K562 (cell line): ENCODE measurements around the gene KIF26A. TPM values are rescaled to one million over a fixed set of nuclear protein-coding genes. Genes with fewer than 3 reads are reported as not detected.

ENCODE experiments used
- ATAC-seq: fragments of 200-7000 bp; cut with Tn5 transposase; 3 replicates; pipeline ENCODE4 v1.9.1; 2020; ENCODE audit warnings: moderate library complexity
- BruUV-seq: library from RNA; stranded (reverse); fragments of 400-500 nt; replicated peaks from 2 replicates; lab custom pipeline; 2021; lab: Mats Ljungman, UMichigan
- CTCF ChIA-PET: fragments of 300-600 bp; formaldehyde crosslinking; extraction: SDS; loops from one replicate; lab custom pipeline; 2021; ENCODE audit warnings: low intra/inter-chr PET ratio; lab: Yijun Ruan, JAX
- POLR2A ChIA-PET: fragments of 300-600, 350-650 bp; sonication (Branson Sonifier 250); formaldehyde crosslinking; extraction: SDS; loops from one replicate; lab custom pipeline; 2021; ENCODE audit warnings: antibody characterized with exemption, inconsistent platforms; lab: Yijun Ruan, JAX
- DNase-seq, 4 experiments: peaks; one replicate each; pipeline versions ENCODE4 v3.0.0 to v3.0.0-alpha.2; 2011 to 2018; ENCODE audit warnings: low spot score in 3 of 4, mixed read lengths in 3 of 4; ENCODE audit errors: extremely low read depth in 1 of 4
- FAIRE-seq: peaks from 2 replicates; lab custom pipeline; 2011; peaks lifted over from hg19 to GRCh38; lab: Jason Lieb, UNC
- H2AFZ ChIP-seq: 2 replicates; pipeline ENCODE4 v1.6.0; 2011; ENCODE audit warnings: low read depth, low read length, control low read depth, inconsistent platforms
- H3K27ac ChIP-seq: fragments of 200-600 bp; 3 replicates; pipeline ENCODE4 v1.8.0; 2011; ENCODE audit warnings: low read depth, mild to moderate bottlenecking, control low read depth, inconsistent platforms, low read length, moderate library complexity, mixed read lengths; ENCODE audit errors: extremely low read depth
- H3K27me3 ChIP-seq, 2 experiments: fragments of 300-600 bp in 1 of 2; 2 replicates in 1 of 2; 3 replicates in 1 of 2; pipeline versions ENCODE4 v1.6.0 to v1.8.0; 2011; ENCODE audit warnings: inconsistent platforms in 2 of 2, low read length in 2 of 2, mild to moderate bottlenecking in 1 of 2, mixed read lengths in 1 of 2, moderate library complexity in 1 of 2; ENCODE audit not compliant: control insufficient read depth in 2 of 2, insufficient read depth in 2 of 2
- H3K36me3 ChIP-seq: fragments of 300-600 bp; 3 replicates; pipeline ENCODE4 v1.8.0; 2011; ENCODE audit warnings: mild to moderate bottlenecking, low read length, inconsistent platforms; ENCODE audit not compliant: control insufficient read depth, insufficient read depth
- H3K4me1 ChIP-seq, 2 experiments: fragments of 200-600 bp in 1 of 2; replicated peaks in 1 of 2; 2 replicates in 1 of 2; 3 replicates in 1 of 2; pipeline versions ENCODE4 v1.5.1 to v1.8.0; 2011; ENCODE audit warnings: inconsistent platforms in 2 of 2, low read length in 2 of 2, mild to moderate bottlenecking in 1 of 2, mixed read lengths in 1 of 2, moderate library complexity in 1 of 2; ENCODE audit not compliant: control insufficient read depth in 2 of 2, insufficient read depth in 2 of 2
- H3K4me2 ChIP-seq: 2 replicates; pipeline ENCODE4 v1.6.1; 2011; ENCODE audit warnings: low read length, control low read depth, inconsistent platforms, mixed read lengths; ENCODE audit not compliant: insufficient read depth
- H3K4me3 ChIP-seq: fragments of 200-600 bp; sonication (generic), shearing (Covaris generic); 2 replicates; pipeline ENCODE4 v1.5.1; 2016; ENCODE audit warnings: control low read depth, inconsistent platforms
- H3K79me2 ChIP-seq: fragments of 200-600 bp; 3 replicates; pipeline ENCODE4 v1.8.0; 2011; ENCODE audit warnings: low read length, inconsistent platforms; ENCODE audit not compliant: control insufficient read depth, insufficient read depth
- H3K9ac ChIP-seq, 2 experiments: 2 replicates each; pipeline versions ENCODE4 v1.6.0 to v1.6.1; 2011; ENCODE audit warnings: low read depth in 2 of 2, low read length in 2 of 2, control low read depth in 1 of 2, inconsistent platforms in 1 of 2, mild to moderate bottlenecking in 1 of 2, mixed read lengths in 1 of 2; ENCODE audit not compliant: insufficient read depth in 1 of 2
- H3K9me1 ChIP-seq: one replicate; pipeline ENCODE4 v1.6.0; 2011; ENCODE audit warnings: inconsistent platforms, mild to moderate bottlenecking, low read length, moderate library complexity; ENCODE audit not compliant: control insufficient read depth, insufficient read depth
- H3K9me3 ChIP-seq: replicated peaks from 2 replicates; pipeline ENCODE4 v1.5.1; 2011; ENCODE audit warnings: low read depth, low read length, inconsistent platforms; ENCODE audit not compliant: control insufficient read depth, insufficient read depth
- H4K20me1 ChIP-seq: replicated peaks from 2 replicates; pipeline ENCODE4 v1.6.1; 2011; ENCODE audit warnings: low read length, inconsistent platforms, mixed read lengths; ENCODE audit not compliant: control insufficient read depth, insufficient read depth
- GATAD2A ChIP-seq: fragments of 450-650 bp; IDR thresholded peaks from 2 replicates; pipeline ENCODE4 v1.6.1; 2017
- MYC ChIP-seq, 2 experiments: fragments of 250-450 bp in 1 of 2; sonication (Bioruptor Pico) in 1 of 2; IDR thresholded peaks; 2 replicates each; pipeline versions ENCODE4 v1.5.1 to v1.6.1; 2012 to 2021; ENCODE audit warnings: low read depth in 2 of 2, borderline replicate concordance in 1 of 2, improper control_type of control experiment in 1 of 2, low read length in 1 of 2, mild to moderate bottlenecking in 1 of 2, moderate library complexity in 1 of 2
- PHB2 ChIP-seq: fragments of 450-650 bp; IDR thresholded peaks from 2 replicates; pipeline ENCODE4 v1.6.1; 2017; ENCODE audit warnings: low read depth
- ZNF280A ChIP-seq: fragments of 450-650 bp; IDR thresholded peaks from 2 replicates; pipeline ENCODE4 v1.6.1; 2018; ENCODE audit warnings: mild to moderate bottlenecking, low read depth; ENCODE audit not compliant: partially characterized antibody
- ZNF668 ChIP-seq: fragments of 250-450 bp; sonication (Bioruptor Pico); IDR thresholded peaks from 2 replicates; pipeline ENCODE4 v1.8.0; 2022; ENCODE audit warnings: mild to moderate bottlenecking, inconsistent platforms
- WGBS: fragments of 100-300 bp; shearing (Covaris generic); methylation state at CpG from one replicate; pipeline ENCODE4 v1.1.6; 2016; ENCODE audit warnings: low coverage, mixed read lengths; ENCODE audit not compliant: insufficient coverage; ENCODE audit errors: missing lambda C conversion rate; 5-methylcytosine and 5-hydroxymethylcytosine counted together
- in situ Hi-C: fragments of 300-500 bp; cut with MboI; formaldehyde crosslinking; loops from 4 replicates; pipeline ENCODE4 v1.15.0; 2018; ENCODE audit warnings: inconsistent platforms, mixed read lengths
- intact Hi-C: fragments of 100-400 bp; cut with micrococcal nuclease; formaldehyde crosslinking; loops from 2 replicates; pipeline ENCODE4 v1.14.2; 2022
- polyA plus RNA-seq, 8 experiments: library from polyadenylated mRNA; depleted of rRNA in 4 of 8; stranded (reverse) in 5 of 8; unstranded in 3 of 8; fragments of >200 nt; fragmentation: Nextera tagmentation in 2 of 8; fragmentation: Illumina TruSeq in 1 of 8; extraction: Ambion mirVana in 2 of 8; extraction: Trizol in 1 of 8; gene quantifications; 2 replicates each; pipeline versions ENCODE4 v1.2.1 to v1.2.3, GENCODE V29; 2011 to 2014; ENCODE audit warnings: inconsistent platforms in 1 of 8, missing spikeins in 1 of 8
- total RNA-seq, 7 experiments: library from RNA; depleted of rRNA in 6 of 7; stranded (reverse); fragments of >200 nt in 6 of 7; fragmentation: Illumina TruSeq in 2 of 7; extraction: Trizol in 2 of 7; gene quantifications; 2 replicates each; pipeline versions ENCODE4 v1.2.1 to v1.2.3, GENCODE V29; 2011 to 2021; ENCODE audit warnings: low replicate concordance in 1 of 7
- TF ChIP-seq, protein P1 (sequence below), 3 experiments: IDR thresholded peaks in 2 of 3; conservative IDR thresholded peaks in 1 of 3; 2 replicates each; pipeline ENCODE4 v1.5.1; 2011 to 2012; ENCODE audit warnings: low read length in 3 of 3, mild to moderate bottlenecking in 3 of 3, control low read depth in 2 of 3, improper control_type of control experiment in 1 of 3, inconsistent platforms in 1 of 3, low read depth in 1 of 3, mixed read lengths in 1 of 3, moderate library complexity in 1 of 3; ENCODE audit not compliant: insufficient read depth in 2 of 3
- TF ChIP-seq, protein P2 (sequence below): fragments of 450-650 bp; IDR thresholded peaks from 2 replicates; pipeline ENCODE4 v1.6.1; 2016; ENCODE audit warnings: mild to moderate bottlenecking, moderate library complexity

Gene KIF26A
- total and polyA plus RNA-seq, 9 of the 15 experiments (the other 6 are each of a cell fraction or from before 2014, with no cell fraction given) = 0.04 TPM; not detected in 8

- Histone ChIP-seq H3K27ac (no peak overlapping the region), H3K79me2 (no peaks in the 10 kb centered on the region), H3K4me3 (no peak overlapping the region), H3K9me1 (no peaks in the 10 kb centered on the region), H3K9ac (no peak overlapping the region), H3K4me1 (peaks cover 0 to 19% of the 10 kb centered on the region in 2 experiments; a peak in 1 of 5 replicates), H3K9me3 (no peaks in the 10 kb centered on the region), H3K4me2 (no peak overlapping the region), H3K27me3 (peaks cover 0 to 33% of the 10 kb centered on the region in 2 experiments; a peak in 3 of 5 replicates), H2AFZ (no peak overlapping the region), H4K20me1 (no peaks in the 10 kb centered on the region), H3K36me3 (no peaks in the 10 kb centered on the region)
- ATAC-seq (no peak), FAIRE-seq (no peak), DNase-seq (no peak)
- in situ Hi-C loops = no loop called here
- TF ChIP-seq, protein P1, sequence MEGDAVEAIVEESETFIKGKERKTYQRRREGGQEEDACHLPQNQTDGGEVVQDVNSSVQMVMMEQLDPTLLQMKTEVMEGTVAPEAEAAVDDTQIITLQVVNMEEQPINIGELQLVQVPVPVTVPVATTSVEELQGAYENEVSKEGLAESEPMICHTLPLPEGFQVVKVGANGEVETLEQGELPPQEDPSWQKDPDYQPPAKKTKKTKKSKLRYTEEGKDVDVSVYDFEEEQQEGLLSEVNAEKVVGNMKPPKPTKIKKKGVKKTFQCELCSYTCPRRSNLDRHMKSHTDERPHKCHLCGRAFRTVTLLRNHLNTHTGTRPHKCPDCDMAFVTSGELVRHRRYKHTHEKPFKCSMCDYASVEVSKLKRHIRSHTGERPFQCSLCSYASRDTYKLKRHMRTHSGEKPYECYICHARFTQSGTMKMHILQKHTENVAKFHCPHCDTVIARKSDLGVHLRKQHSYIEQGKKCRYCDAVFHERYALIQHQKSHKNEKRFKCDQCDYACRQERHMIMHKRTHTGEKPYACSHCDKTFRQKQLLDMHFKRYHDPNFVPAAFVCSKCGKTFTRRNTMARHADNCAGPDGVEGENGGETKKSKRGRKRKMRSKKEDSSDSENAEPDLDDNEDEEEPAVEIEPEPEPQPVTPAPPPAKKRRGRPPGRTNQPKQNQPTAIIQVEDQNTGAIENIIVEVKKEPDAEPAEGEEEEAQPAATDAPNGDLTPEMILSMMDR (IDR thresholded peaks at IDR 0.05 in 2 of 3, conservative IDR thresholded peaks at IDR 0.05 in 1 of 3; ENCODE audit: insufficient read depth in 2 of 3, low read depth in 1 of 3, low read length in 3 of 3) = no peak
- TF ChIP-seq, protein P2, sequence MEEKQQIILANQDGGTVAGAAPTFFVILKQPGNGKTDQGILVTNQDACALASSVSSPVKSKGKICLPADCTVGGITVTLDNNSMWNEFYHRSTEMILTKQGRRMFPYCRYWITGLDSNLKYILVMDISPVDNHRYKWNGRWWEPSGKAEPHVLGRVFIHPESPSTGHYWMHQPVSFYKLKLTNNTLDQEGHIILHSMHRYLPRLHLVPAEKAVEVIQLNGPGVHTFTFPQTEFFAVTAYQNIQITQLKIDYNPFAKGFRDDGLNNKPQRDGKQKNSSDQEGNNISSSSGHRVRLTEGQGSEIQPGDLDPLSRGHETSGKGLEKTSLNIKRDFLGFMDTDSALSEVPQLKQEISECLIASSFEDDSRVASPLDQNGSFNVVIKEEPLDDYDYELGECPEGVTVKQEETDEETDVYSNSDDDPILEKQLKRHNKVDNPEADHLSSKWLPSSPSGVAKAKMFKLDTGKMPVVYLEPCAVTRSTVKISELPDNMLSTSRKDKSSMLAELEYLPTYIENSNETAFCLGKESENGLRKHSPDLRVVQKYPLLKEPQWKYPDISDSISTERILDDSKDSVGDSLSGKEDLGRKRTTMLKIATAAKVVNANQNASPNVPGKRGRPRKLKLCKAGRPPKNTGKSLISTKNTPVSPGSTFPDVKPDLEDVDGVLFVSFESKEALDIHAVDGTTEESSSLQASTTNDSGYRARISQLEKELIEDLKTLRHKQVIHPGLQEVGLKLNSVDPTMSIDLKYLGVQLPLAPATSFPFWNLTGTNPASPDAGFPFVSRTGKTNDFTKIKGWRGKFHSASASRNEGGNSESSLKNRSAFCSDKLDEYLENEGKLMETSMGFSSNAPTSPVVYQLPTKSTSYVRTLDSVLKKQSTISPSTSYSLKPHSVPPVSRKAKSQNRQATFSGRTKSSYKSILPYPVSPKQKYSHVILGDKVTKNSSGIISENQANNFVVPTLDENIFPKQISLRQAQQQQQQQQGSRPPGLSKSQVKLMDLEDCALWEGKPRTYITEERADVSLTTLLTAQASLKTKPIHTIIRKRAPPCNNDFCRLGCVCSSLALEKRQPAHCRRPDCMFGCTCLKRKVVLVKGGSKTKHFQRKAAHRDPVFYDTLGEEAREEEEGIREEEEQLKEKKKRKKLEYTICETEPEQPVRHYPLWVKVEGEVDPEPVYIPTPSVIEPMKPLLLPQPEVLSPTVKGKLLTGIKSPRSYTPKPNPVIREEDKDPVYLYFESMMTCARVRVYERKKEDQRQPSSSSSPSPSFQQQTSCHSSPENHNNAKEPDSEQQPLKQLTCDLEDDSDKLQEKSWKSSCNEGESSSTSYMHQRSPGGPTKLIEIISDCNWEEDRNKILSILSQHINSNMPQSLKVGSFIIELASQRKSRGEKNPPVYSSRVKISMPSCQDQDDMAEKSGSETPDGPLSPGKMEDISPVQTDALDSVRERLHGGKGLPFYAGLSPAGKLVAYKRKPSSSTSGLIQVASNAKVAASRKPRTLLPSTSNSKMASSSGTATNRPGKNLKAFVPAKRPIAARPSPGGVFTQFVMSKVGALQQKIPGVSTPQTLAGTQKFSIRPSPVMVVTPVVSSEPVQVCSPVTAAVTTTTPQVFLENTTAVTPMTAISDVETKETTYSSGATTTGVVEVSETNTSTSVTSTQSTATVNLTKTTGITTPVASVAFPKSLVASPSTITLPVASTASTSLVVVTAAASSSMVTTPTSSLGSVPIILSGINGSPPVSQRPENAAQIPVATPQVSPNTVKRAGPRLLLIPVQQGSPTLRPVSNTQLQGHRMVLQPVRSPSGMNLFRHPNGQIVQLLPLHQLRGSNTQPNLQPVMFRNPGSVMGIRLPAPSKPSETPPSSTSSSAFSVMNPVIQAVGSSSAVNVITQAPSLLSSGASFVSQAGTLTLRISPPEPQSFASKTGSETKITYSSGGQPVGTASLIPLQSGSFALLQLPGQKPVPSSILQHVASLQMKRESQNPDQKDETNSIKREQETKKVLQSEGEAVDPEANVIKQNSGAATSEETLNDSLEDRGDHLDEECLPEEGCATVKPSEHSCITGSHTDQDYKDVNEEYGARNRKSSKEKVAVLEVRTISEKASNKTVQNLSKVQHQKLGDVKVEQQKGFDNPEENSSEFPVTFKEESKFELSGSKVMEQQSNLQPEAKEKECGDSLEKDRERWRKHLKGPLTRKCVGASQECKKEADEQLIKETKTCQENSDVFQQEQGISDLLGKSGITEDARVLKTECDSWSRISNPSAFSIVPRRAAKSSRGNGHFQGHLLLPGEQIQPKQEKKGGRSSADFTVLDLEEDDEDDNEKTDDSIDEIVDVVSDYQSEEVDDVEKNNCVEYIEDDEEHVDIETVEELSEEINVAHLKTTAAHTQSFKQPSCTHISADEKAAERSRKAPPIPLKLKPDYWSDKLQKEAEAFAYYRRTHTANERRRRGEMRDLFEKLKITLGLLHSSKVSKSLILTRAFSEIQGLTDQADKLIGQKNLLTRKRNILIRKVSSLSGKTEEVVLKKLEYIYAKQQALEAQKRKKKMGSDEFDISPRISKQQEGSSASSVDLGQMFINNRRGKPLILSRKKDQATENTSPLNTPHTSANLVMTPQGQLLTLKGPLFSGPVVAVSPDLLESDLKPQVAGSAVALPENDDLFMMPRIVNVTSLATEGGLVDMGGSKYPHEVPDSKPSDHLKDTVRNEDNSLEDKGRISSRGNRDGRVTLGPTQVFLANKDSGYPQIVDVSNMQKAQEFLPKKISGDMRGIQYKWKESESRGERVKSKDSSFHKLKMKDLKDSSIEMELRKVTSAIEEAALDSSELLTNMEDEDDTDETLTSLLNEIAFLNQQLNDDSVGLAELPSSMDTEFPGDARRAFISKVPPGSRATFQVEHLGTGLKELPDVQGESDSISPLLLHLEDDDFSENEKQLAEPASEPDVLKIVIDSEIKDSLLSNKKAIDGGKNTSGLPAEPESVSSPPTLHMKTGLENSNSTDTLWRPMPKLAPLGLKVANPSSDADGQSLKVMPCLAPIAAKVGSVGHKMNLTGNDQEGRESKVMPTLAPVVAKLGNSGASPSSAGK = no peak
- no peak for TF ChIP-seq ZNF668 (CRISPR knock-in tag)
- TF ChIP-seq ZNF280A = no peak
- no peak for TF ChIP-seq PHB2
- no peak for TF ChIP-seq MYC (IDR thresholded peaks at IDR 0.05; ENCODE audit: low read depth, low read length)
- TF ChIP-seq MYC (CRISPR knock-in tag; IDR thresholded peaks at IDR 0.05; ENCODE audit: borderline replicate concordance, low read depth) = no peak
- no peak for TF ChIP-seq GATAD2A
- POLR2A ChIA-PET = no interaction called here
- intact Hi-C loops = no loop called here
- CTCF ChIA-PET = no interaction called here
- WGBS = 5% methylated on average over 3 of the region's 21 CpGs
- no TSS peak for BruUV-seq
Observed at GRCh38 chr14:104179126-104179525, 40.7 kb downstream of the KIF26A start.
